Loucy (cell line): ENCODE measurements around the gene FCHSD2.

Experiments used
- CTCF ChIP-seq: fragments of 200-600 bp; sonication (generic); conservative IDR thresholded peaks from 2 replicates; pipeline ENCODE4 v1.5.1; 2014; ENCODE audit warnings: mild to moderate bottlenecking, antibody characterized with exemption, low read length
- EZH2phosphoT487 ChIP-seq: fragments of 200-600 bp; IDR thresholded peaks from 2 replicates; pipeline ENCODE4 v1.6.1; 2018; ENCODE audit warnings: antibody characterized with exemption, mild to moderate bottlenecking, moderate library complexity, borderline replicate concordance

GRCh38 chr11:72833811-72834493 lies 308.2 kb downstream of the FCHSD2 start:
- TF ChIP-seq CTCF (no peak), EZH2phosphoT487 (no peak)
